ENCODE data around the gene COL27A1. TPM values are rescaled to one million over a fixed set of nuclear protein-coding genes. Genes with fewer than 3 reads are reported as not detected.

COL27A1 gene
- total and polyA plus RNA-seq, 2 donors (not counting 3 experiments of a cell fraction or from before 2014, with no cell fraction given): 14.7 to 49.1 TPM

DNA sequence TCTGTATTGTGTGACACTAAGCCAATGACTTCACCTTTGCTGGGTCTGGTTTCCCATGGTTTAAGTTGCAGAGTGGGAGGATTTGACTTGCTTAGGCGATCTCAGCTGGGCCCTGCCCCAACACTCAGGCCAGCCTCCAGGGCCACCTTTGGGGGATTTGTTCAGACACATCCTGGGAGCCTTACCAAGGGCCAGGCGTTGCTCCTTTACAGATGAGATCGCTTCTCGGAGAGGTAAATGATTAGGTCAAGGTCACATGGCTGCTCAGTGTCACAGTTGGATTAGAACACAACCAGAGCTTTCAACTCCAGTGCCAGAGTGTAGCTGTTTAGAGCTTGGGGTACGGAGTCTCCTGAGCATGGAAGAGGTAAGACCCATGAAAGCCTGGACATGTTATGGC is 57.5 kb downstream of the COL27A1 start:
- no peak overlapping the region for H3K4me2 ChIP-seq (ENCODE audit: insufficient read depth, low read length)
- H3K27ac ChIP-seq (ENCODE audit: insufficient read depth, low read depth, low read length): no peak overlapping the region
- no peaks in the 10 kb centered on the region for H3K4me1 ChIP-seq (ENCODE audit: control insufficient read depth, extremely low read depth, insufficient read depth, low read length)
- H3K79me2 ChIP-seq (ENCODE audit: control insufficient read depth, insufficient read depth, low read length): no peaks in the 10 kb centered on the region
- H3K27me3 ChIP-seq (ENCODE audit: control insufficient read depth in 2 of 2, insufficient read depth in 2 of 2, low read length in 2 of 2): no peaks in the 10 kb centered on the region
- TF ChIP-seq POLR2AphosphoS5 (IDR thresholded peaks at IDR 0.05; ENCODE audit: insufficient read depth, low read depth, low read length) (no peak), FOS (IDR thresholded peaks at IDR 0.05; ENCODE audit: borderline replicate concordance, insufficient read depth, low read length) (no peak), MYC (IDR thresholded peaks at IDR 0.05; ENCODE audit: low read depth, low read length) (no peak), JUN (IDR thresholded peaks at IDR 0.05; ENCODE audit: borderline replicate concordance, insufficient read depth, insufficient read length, low read depth) (no peak), GATA2 (IDR thresholded peaks at IDR 0.05; ENCODE audit: insufficient read depth, insufficient read length, low read depth, low read length) (no peak), POLR2A (IDR thresholded peaks at IDR 0.05; ENCODE audit: low read depth, low read length) (no peak), EZH2 (IDR thresholded peaks at IDR 0.05; ENCODE audit: borderline replicate concordance, low read depth, low read length, severe bottlenecking) (no peak)
- TF ChIP-seq, protein P1, sequence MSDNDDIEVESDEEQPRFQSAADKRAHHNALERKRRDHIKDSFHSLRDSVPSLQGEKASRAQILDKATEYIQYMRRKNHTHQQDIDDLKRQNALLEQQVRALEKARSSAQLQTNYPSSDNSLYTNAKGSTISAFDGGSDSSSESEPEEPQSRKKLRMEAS (IDR thresholded peaks at IDR 0.05; ENCODE audit: insufficient read depth, insufficient read length): no peak
- TF ChIP-seq, protein P2, sequence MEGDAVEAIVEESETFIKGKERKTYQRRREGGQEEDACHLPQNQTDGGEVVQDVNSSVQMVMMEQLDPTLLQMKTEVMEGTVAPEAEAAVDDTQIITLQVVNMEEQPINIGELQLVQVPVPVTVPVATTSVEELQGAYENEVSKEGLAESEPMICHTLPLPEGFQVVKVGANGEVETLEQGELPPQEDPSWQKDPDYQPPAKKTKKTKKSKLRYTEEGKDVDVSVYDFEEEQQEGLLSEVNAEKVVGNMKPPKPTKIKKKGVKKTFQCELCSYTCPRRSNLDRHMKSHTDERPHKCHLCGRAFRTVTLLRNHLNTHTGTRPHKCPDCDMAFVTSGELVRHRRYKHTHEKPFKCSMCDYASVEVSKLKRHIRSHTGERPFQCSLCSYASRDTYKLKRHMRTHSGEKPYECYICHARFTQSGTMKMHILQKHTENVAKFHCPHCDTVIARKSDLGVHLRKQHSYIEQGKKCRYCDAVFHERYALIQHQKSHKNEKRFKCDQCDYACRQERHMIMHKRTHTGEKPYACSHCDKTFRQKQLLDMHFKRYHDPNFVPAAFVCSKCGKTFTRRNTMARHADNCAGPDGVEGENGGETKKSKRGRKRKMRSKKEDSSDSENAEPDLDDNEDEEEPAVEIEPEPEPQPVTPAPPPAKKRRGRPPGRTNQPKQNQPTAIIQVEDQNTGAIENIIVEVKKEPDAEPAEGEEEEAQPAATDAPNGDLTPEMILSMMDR (IDR thresholded peaks at IDR 0.05; ENCODE audit: extremely low read depth in 1 of 2, insufficient read depth in 1 of 2, low read depth in 1 of 2, low read length in 2 of 2): no peak
- H2AFZ ChIP-seq (ENCODE audit: low read depth, low read length): no peak overlapping the region
- intact Hi-C loops (cut with micrococcal nuclease) (no loop called here), dilution Hi-C loops (cut with MboI; ENCODE audit: extremely low pct_ligation_motif_present, low sequenced_read_pairs) (no loop called here)
- no peaks in the 10 kb centered on the region for H3K9me1 ChIP-seq (replicated peaks; ENCODE audit: control insufficient read depth, extremely low read depth, insufficient read depth, low read length)
- ChIA-PET POLR2A (no interaction called here), CTCF (interaction anchor here (1.9 to 2.3 kb wide), 4 partner anchors 26 to 130 kb away, joined by 5 to 12 read pairs (median 6); no protein-coding TSS in a partner anchor)
- no peaks in the 10 kb centered on the region for H4K20me1 ChIP-seq (replicated peaks; ENCODE audit: control insufficient read depth, extremely low read depth, insufficient read depth, low read length)
- H3K4me3 ChIP-seq (replicated peaks in 1 of 3; ENCODE audit: insufficient read depth in 1 of 3, low read depth in 1 of 3, low read length in 3 of 3): no peak overlapping the region
- H3K9me3 ChIP-seq (replicated peaks; ENCODE audit: control insufficient read depth, insufficient read depth, low read length): no peaks in the 10 kb centered on the region
- peaks cover 0 to 15% of the 10 kb centered on the region in 2 experiments for H3K36me3 ChIP-seq (ENCODE audit: control insufficient read depth in 2 of 2, extremely low read depth in 1 of 2, insufficient read depth in 2 of 2, low read length in 2 of 2)
- no TSS peak for BruUV-seq (replicated peaks)
- FAIRE-seq (no peak), DNase-seq (ENCODE audit: low read depth, low spot score) (no peak)
- H3K9ac ChIP-seq (replicated peaks; ENCODE audit: extremely low read depth, insufficient read depth, low read length): no peak overlapping the region

Measured in endothelial cell of umbilical vein (primary cell).